LNCaP clone FGC (cell line): Measurements from ENCODE around the gene ZBTB2.
A peak's percentile ranks its signal among the peaks of the same experiment; 100 is the strongest.
"Not testable (repeated sequence)": the region's sequence is repeated elsewhere in the genome, so short reads cannot be mapped to it uniquely, and the experiment has no call there.

Source experiments
- DNase-seq: peaks from one replicate; pipeline ENCODE4 v3.0.0-alpha.2; 2011; ENCODE audit warnings: low read depth
- H3K4me3 ChIP-seq: 2 replicates; pipeline ENCODE4 v1.5.1; 2011; ENCODE audit warnings: mild to moderate bottlenecking, low read depth, low read length, control low read depth
- TF ChIP-seq, protein P1 (sequence below): IDR thresholded peaks from 2 replicates; pipeline ENCODE4 v1.5.1; 2012; ENCODE audit warnings: mild to moderate bottlenecking; ENCODE audit not compliant: control insufficient read depth, insufficient read depth; ENCODE audit errors: extremely low read depth

The ZBTB2 gene

DNA sequence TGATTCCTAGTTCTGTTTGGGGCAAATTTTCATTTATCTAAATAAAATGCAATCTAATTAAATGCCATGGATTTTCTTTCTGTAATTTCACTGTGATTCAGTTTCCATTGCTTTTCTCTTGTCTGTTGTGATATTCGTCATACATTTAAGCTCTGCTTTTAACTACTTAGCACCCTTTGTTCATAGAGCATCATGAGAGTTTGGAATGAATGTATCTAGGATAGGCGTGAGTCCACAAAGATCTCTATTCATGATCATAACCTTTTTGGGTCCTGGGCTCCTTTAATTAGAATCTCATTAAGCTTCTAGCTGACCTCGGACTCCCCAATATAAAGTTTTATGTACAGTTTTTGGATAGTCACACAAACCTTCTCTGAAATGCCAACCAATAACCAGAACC is 32.9 kb downstream of the ZBTB2 start:
- no peak overlapping the region for H3K4me3 ChIP-seq
- no peak for DNase-seq
- TF ChIP-seq, protein P1, sequence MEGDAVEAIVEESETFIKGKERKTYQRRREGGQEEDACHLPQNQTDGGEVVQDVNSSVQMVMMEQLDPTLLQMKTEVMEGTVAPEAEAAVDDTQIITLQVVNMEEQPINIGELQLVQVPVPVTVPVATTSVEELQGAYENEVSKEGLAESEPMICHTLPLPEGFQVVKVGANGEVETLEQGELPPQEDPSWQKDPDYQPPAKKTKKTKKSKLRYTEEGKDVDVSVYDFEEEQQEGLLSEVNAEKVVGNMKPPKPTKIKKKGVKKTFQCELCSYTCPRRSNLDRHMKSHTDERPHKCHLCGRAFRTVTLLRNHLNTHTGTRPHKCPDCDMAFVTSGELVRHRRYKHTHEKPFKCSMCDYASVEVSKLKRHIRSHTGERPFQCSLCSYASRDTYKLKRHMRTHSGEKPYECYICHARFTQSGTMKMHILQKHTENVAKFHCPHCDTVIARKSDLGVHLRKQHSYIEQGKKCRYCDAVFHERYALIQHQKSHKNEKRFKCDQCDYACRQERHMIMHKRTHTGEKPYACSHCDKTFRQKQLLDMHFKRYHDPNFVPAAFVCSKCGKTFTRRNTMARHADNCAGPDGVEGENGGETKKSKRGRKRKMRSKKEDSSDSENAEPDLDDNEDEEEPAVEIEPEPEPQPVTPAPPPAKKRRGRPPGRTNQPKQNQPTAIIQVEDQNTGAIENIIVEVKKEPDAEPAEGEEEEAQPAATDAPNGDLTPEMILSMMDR, result no peak

DNA sequence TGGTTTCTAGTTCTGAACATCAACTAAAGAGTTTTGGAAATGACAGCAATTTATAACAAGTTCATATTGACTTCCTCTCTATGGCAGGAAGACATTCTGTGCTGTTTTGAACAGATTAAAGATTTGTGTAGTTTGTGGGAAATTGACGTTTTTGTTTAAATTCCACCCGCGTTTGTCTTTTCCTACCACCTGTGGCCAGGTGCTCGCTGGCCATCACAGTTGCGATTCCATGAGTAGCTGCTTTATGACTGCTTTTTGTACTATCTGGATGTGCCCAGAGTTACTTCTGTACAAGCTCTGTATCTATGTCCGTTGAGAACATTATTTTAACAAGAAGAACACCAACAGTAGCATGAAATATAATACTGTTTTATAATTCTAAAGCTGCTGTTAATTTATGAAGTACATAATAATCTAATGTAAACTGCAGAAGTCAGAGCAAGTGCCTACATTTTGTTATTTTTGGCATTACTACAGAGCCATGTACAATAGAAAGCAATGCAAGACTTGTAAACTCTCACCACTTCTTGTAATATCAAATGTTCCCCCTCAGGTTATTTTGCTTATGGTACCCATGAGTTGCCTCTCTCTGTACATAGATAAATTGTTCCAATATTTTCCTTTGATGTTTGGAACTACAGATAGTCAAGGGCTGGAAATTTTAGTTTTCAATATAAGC is 33.5 kb downstream of the ZBTB2 start:
- no peak overlapping the region for H3K4me3 ChIP-seq
- TF ChIP-seq, protein P1, result no peak
- peak; percentile 35 for DNase-seq

DNA sequence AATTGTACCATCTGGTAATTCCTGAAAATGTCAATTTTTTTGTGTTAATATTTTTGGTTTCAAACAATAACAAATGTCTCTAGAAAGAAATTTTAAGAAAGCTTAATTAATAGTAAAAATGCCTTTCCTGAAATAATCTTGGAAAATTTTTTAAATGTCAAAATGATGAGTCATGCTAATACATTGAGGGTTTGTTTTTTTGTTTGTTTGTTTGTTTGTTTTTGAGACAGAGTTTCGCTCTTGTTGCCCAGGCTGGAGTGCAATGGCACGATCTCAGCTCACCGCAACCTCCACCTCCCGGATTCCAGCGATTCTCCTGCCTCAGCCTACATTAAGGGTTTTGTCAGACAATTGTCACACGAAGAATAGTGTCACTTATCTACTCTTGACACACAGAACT is 34.4 kb downstream of the ZBTB2 start:
- H3K4me3 ChIP-seq, DNase-seq: not testable (repeated sequence)

DNA sequence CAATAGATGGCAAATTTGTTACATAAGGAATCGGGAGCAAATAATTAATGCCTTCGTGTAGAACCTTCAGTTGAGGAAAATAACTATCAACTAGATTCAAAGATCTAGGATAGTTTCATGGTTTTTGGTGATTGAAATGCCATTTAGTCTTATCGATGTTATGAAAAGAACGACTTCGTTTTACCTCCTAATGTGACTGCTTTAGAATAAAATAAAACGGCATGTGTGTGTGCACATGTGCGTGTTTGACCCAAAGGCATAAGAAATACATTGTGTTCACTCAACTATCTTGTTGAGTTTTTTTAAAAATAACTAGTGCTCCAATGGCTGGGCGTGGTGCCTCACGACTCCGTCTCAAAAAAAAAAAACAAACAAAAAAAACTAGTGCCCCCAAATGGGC is 37.6 kb downstream of the ZBTB2 start:
- DNase-seq, result no peak
- TF ChIP-seq, protein P1, result no peak
- no peak overlapping the region for H3K4me3 ChIP-seq

DNA sequence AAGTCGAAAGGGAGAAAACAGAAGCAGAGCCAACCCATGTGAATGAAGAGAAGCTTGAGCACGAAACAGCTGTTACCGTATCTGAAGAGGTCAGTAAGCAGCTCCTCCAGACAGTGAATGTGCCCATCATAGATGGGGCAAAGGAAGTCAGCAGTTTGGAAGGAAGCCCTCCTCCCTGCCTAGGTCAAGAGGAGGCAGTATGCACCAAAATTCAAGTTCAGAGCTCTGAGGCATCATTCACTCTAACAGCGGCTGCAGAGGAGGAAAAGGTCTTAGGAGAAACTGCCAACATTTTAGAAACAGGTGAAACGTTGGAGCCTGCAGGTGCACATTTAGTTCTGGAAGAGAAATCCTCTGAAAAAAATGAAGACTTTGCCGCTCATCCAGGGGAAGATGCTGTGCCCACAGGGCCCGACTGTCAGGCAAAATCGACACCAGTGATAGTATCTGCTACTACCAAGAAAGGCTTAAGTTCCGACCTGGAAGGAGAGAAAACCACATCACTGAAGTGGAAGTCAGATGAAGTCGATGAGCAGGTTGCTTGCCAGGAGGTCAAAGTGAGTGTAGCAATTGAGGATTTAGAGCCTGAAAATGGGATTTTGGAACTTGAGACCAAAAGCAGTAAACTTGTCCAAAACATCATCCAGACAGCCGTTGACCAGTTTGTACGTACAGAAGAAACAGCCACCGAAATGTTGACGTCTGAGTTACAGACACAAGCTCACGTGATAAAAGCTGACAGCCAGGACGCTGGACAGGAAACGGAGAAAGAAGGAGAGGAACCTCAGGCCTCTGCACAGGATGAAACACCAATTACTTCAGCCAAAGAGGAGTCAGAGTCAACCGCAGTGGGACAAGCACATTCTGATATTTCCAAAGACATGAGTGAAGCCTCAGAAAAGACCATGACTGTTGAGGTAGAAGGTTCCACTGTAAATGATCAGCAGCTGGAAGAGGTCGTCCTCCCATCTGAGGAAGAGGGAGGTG is 38.7 kb downstream of the ZBTB2 start:
- TF ChIP-seq, protein P1, result no peak
- DNase-seq, result no peak

DNA sequence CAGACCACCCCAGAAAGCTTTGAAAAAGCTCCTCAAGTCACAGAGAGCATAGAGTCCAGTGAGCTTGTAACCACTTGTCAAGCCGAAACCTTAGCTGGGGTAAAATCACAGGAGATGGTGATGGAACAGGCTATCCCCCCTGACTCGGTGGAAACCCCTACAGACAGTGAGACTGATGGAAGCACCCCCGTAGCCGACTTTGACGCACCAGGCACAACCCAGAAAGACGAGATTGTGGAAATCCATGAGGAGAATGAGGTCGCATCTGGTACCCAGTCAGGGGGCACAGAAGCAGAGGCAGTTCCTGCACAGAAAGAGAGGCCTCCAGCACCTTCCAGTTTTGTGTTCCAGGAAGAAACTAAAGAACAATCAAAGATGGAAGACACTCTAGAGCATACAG is 39.6 kb downstream of the ZBTB2 start:
- TF ChIP-seq, protein P1, result no peak
- H3K4me3 ChIP-seq, result no peak overlapping the region
- DNase-seq, result no peak

More for the DNA sequence above, 38.7 kb downstream of the ZBTB2 start:
- H3K4me3 ChIP-seq, result no peak overlapping the region

DNA sequence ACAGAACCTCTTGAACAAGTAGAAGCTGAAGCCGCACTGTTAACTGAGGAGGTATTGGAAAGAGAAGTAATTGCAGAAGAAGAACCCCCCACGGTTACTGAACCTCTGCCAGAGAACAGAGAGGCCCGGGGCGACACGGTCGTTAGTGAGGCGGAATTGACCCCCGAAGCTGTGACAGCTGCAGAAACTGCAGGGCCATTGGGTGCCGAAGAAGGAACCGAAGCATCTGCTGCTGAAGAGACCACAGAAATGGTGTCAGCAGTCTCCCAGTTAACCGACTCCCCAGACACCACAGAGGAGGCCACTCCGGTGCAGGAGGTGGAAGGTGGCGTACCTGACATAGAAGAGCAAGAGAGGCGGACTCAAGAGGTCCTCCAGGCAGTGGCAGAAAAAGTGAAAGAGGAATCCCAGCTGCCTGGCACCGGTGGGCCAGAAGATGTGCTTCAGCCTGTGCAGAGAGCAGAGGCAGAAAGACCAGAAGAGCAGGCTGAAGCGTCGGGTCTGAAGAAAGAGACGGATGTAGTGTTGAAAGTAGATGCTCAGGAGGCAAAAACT is 40.1 kb downstream of the ZBTB2 start:
- TF ChIP-seq, protein P1, result no peak

More for the DNA sequence above, 40.1 kb downstream of the ZBTB2 start:
- no peak for DNase-seq
- H3K4me3 ChIP-seq, result no peak overlapping the region
